K562 (cell line): ENCODE results near the gene RCE1. TPM values are rescaled to one million over a fixed set of nuclear protein-coding genes. Genes with fewer than 3 reads are reported as not detected.

Experiments used
- ATAC-seq: fragments of 200-7000 bp; cut with Tn5 transposase; 3 replicates; pipeline ENCODE4 v1.9.1; 2020; ENCODE audit warnings: moderate library complexity
- BruUV-seq: library from RNA; stranded (reverse); fragments of 400-500 nt; replicated peaks from 2 replicates; lab custom pipeline; 2021; lab: Mats Ljungman, UMichigan
- CTCF ChIA-PET: fragments of 300-600 bp; formaldehyde crosslinking; extraction: SDS; loops from one replicate; lab custom pipeline; 2021; ENCODE audit warnings: low intra/inter-chr PET ratio; lab: Yijun Ruan, JAX
- POLR2A ChIA-PET: fragments of 300-600, 350-650 bp; sonication (Branson Sonifier 250); formaldehyde crosslinking; extraction: SDS; loops from one replicate; lab custom pipeline; 2021; ENCODE audit warnings: antibody characterized with exemption, inconsistent platforms; lab: Yijun Ruan, JAX
- DNase-seq, 4 experiments: peaks; one replicate each; pipeline versions ENCODE4 v3.0.0 to v3.0.0-alpha.2; 2011 to 2018; ENCODE audit warnings: low spot score in 3 of 4, mixed read lengths in 3 of 4; ENCODE audit errors: extremely low read depth in 1 of 4
- FAIRE-seq: peaks from 2 replicates; lab custom pipeline; 2011; peaks lifted over from hg19 to GRCh38; lab: Jason Lieb, UNC
- H2AFZ ChIP-seq: 2 replicates; pipeline ENCODE4 v1.6.0; 2011; ENCODE audit warnings: low read depth, low read length, control low read depth, inconsistent platforms
- H3K27ac ChIP-seq: fragments of 200-600 bp; 3 replicates; pipeline ENCODE4 v1.8.0; 2011; ENCODE audit warnings: low read depth, mild to moderate bottlenecking, control low read depth, inconsistent platforms, low read length, moderate library complexity, mixed read lengths; ENCODE audit errors: extremely low read depth
- H3K27me3 ChIP-seq, 2 experiments: fragments of 300-600 bp in 1 of 2; 2 replicates in 1 of 2; 3 replicates in 1 of 2; pipeline versions ENCODE4 v1.6.0 to v1.8.0; 2011; ENCODE audit warnings: inconsistent platforms in 2 of 2, low read length in 2 of 2, mild to moderate bottlenecking in 1 of 2, mixed read lengths in 1 of 2, moderate library complexity in 1 of 2; ENCODE audit not compliant: control insufficient read depth in 2 of 2, insufficient read depth in 2 of 2
- H3K36me3 ChIP-seq: fragments of 300-600 bp; 3 replicates; pipeline ENCODE4 v1.8.0; 2011; ENCODE audit warnings: mild to moderate bottlenecking, low read length, inconsistent platforms; ENCODE audit not compliant: control insufficient read depth, insufficient read depth
- H3K4me1 ChIP-seq, 2 experiments: fragments of 200-600 bp in 1 of 2; replicated peaks in 1 of 2; 2 replicates in 1 of 2; 3 replicates in 1 of 2; pipeline versions ENCODE4 v1.5.1 to v1.8.0; 2011; ENCODE audit warnings: inconsistent platforms in 2 of 2, low read length in 2 of 2, mild to moderate bottlenecking in 1 of 2, mixed read lengths in 1 of 2, moderate library complexity in 1 of 2; ENCODE audit not compliant: control insufficient read depth in 2 of 2, insufficient read depth in 2 of 2
- H3K4me2 ChIP-seq: 2 replicates; pipeline ENCODE4 v1.6.1; 2011; ENCODE audit warnings: low read length, control low read depth, inconsistent platforms, mixed read lengths; ENCODE audit not compliant: insufficient read depth
- H3K4me3 ChIP-seq: fragments of 200-600 bp; sonication (generic), shearing (Covaris generic); 2 replicates; pipeline ENCODE4 v1.5.1; 2016; ENCODE audit warnings: control low read depth, inconsistent platforms
- H3K79me2 ChIP-seq: fragments of 200-600 bp; 3 replicates; pipeline ENCODE4 v1.8.0; 2011; ENCODE audit warnings: low read length, inconsistent platforms; ENCODE audit not compliant: control insufficient read depth, insufficient read depth
- H3K9ac ChIP-seq, 2 experiments: 2 replicates each; pipeline versions ENCODE4 v1.6.0 to v1.6.1; 2011; ENCODE audit warnings: low read depth in 2 of 2, low read length in 2 of 2, control low read depth in 1 of 2, inconsistent platforms in 1 of 2, mild to moderate bottlenecking in 1 of 2, mixed read lengths in 1 of 2; ENCODE audit not compliant: insufficient read depth in 1 of 2
- H3K9me1 ChIP-seq: one replicate; pipeline ENCODE4 v1.6.0; 2011; ENCODE audit warnings: inconsistent platforms, mild to moderate bottlenecking, low read length, moderate library complexity; ENCODE audit not compliant: control insufficient read depth, insufficient read depth
- H3K9me3 ChIP-seq: replicated peaks from 2 replicates; pipeline ENCODE4 v1.5.1; 2011; ENCODE audit warnings: low read depth, low read length, inconsistent platforms; ENCODE audit not compliant: control insufficient read depth, insufficient read depth
- H4K20me1 ChIP-seq: replicated peaks from 2 replicates; pipeline ENCODE4 v1.6.1; 2011; ENCODE audit warnings: low read length, inconsistent platforms, mixed read lengths; ENCODE audit not compliant: control insufficient read depth, insufficient read depth
- CEBPG ChIP-seq, 3 experiments: fragments of 200-800 bp in 1 of 3; sonication (Bioruptor generic) in 1 of 3; sonication (generic) in 1 of 3; formaldehyde crosslinking in 1 of 3; IDR thresholded peaks in 2 of 3; conservative IDR thresholded peaks in 1 of 3; 2 replicates each; pipeline versions ENCODE4 v1.6.1 to v1.8.0; 2016 to 2022; ENCODE audit warnings: missing compliant biosample characterization in 2 of 3, missing genetic modification characterization in 2 of 3, mild to moderate bottlenecking in 1 of 3, missing genetic modification reagents in 1 of 3
- CTBP1 ChIP-seq: fragments of 450-650 bp; IDR thresholded peaks from 2 replicates; pipeline ENCODE4 v1.6.1; 2016; ENCODE audit warnings: borderline replicate concordance
- DACH1 ChIP-seq: fragments of 450-650 bp; IDR thresholded peaks from 2 replicates; pipeline ENCODE4 v1.6.1; 2018; ENCODE audit not compliant: partially characterized antibody
- MEIS2 ChIP-seq: fragments of 450-650 bp; IDR thresholded peaks from 2 replicates; pipeline ENCODE4 v1.6.1; 2014; ENCODE audit warnings: mild to moderate bottlenecking; ENCODE audit not compliant: partially characterized antibody
- MIER1 ChIP-seq: fragments of 450-650 bp; IDR thresholded peaks from 2 replicates; pipeline ENCODE4 v1.6.1; 2016; ENCODE audit warnings: antibody characterized with exemption, mild to moderate bottlenecking, low read depth
- PML ChIP-seq: IDR thresholded peaks from 2 replicates; pipeline ENCODE4 v1.6.1; 2012; ENCODE audit warnings: low read length, inconsistent platforms
- SMARCC2 ChIP-seq: fragments of 450-650 bp; IDR thresholded peaks from 2 replicates; pipeline ENCODE4 v1.6.1; 2017; ENCODE audit warnings: antibody characterized with exemption, moderate library complexity, mild to moderate bottlenecking, low read depth
- SNRNP70 ChIP-seq: fragments of 200-400 bp; formaldehyde crosslinking; optimal IDR thresholded peaks from 2 replicates; pipeline ENCODE3; 2017; ENCODE audit warnings: low read depth, low read length
- SPI1 ChIP-seq: IDR thresholded peaks from 2 replicates; pipeline ENCODE4 v1.6.1; 2011; ENCODE audit warnings: low read depth, low read length, control low read depth, borderline replicate concordance
- TCF3 ChIP-seq: sonication (generic); formaldehyde crosslinking; IDR thresholded peaks from 2 replicates; pipeline ENCODE4 v1.4.0; 2020; ENCODE audit warnings: mild to moderate bottlenecking, missing genetic modification reagents
- XRCC4 ChIP-seq: IDR thresholded peaks from one replicate; pipeline ENCODE4 v1.6.1; 2011; ENCODE audit not compliant: insufficient read depth, insufficient read length; ENCODE audit errors: extremely low read depth
- ZFP30 ChIP-seq: fragments of 250-450 bp; sonication (Bioruptor Pico); IDR thresholded peaks from 2 replicates; pipeline ENCODE4 v1.8.0; 2022; ENCODE audit warnings: moderate library complexity, mild to moderate bottlenecking, inconsistent platforms, borderline replicate concordance
- ZKSCAN1 ChIP-seq: fragments of 150-350 bp; IDR thresholded peaks from 2 replicates; pipeline ENCODE4 v1.6.1; 2016; ENCODE audit warnings: low read depth, low read length
- ZNF224 ChIP-seq: sonication (generic); formaldehyde crosslinking; IDR thresholded peaks from 2 replicates; pipeline ENCODE4 v1.8.0; 2022; ENCODE audit warnings: mild to moderate bottlenecking, missing genetic modification reagents
- ZNF696 ChIP-seq: fragments of 250-450 bp; sonication (Bioruptor Pico); conservative IDR thresholded peaks from 2 replicates; pipeline ENCODE4 v1.4.0; 2020; ENCODE audit warnings: mild to moderate bottlenecking, moderate library complexity
- ZNF75A ChIP-seq: fragments of 450-650 bp; formaldehyde crosslinking; IDR thresholded peaks from 2 replicates; pipeline ENCODE4 v1.4.0; 2020; ENCODE audit warnings: mild to moderate bottlenecking
- ZNF778 ChIP-seq: fragments of 450-650 bp; formaldehyde crosslinking; IDR thresholded peaks from 2 replicates; pipeline ENCODE4 v1.4.0; 2020; ENCODE audit warnings: mild to moderate bottlenecking, moderate library complexity
- WGBS: fragments of 100-300 bp; shearing (Covaris generic); methylation state at CpG from one replicate; pipeline ENCODE4 v1.1.6; 2016; ENCODE audit warnings: low coverage, mixed read lengths; ENCODE audit not compliant: insufficient coverage; ENCODE audit errors: missing lambda C conversion rate; 5-methylcytosine and 5-hydroxymethylcytosine counted together
- in situ Hi-C: fragments of 300-500 bp; cut with MboI; formaldehyde crosslinking; loops from 4 replicates; pipeline ENCODE4 v1.15.0; 2018; ENCODE audit warnings: inconsistent platforms, mixed read lengths
- intact Hi-C: fragments of 100-400 bp; cut with micrococcal nuclease; formaldehyde crosslinking; loops from 2 replicates; pipeline ENCODE4 v1.14.2; 2022
- polyA plus RNA-seq, 8 experiments: library from polyadenylated mRNA; depleted of rRNA in 4 of 8; stranded (reverse) in 5 of 8; unstranded in 3 of 8; fragments of >200 nt; fragmentation: Nextera tagmentation in 2 of 8; fragmentation: Illumina TruSeq in 1 of 8; extraction: Ambion mirVana in 2 of 8; extraction: Trizol in 1 of 8; gene quantifications; 2 replicates each; pipeline versions ENCODE4 v1.2.1 to v1.2.3, GENCODE V29; 2011 to 2014; ENCODE audit warnings: inconsistent platforms in 1 of 8, missing spikeins in 1 of 8
- total RNA-seq, 7 experiments: library from RNA; depleted of rRNA in 6 of 7; stranded (reverse); fragments of >200 nt in 6 of 7; fragmentation: Illumina TruSeq in 2 of 7; extraction: Trizol in 2 of 7; gene quantifications; 2 replicates each; pipeline versions ENCODE4 v1.2.1 to v1.2.3, GENCODE V29; 2011 to 2021; ENCODE audit warnings: low replicate concordance in 1 of 7
- TF ChIP-seq, protein P1 (sequence below): sonication (generic); IDR thresholded peaks from 2 replicates; pipeline ENCODE4 v1.6.1; 2016
- TF ChIP-seq, protein P2 (sequence below): fragments of 450-650 bp; formaldehyde crosslinking; IDR thresholded peaks from 2 replicates; pipeline ENCODE4 v1.4.0; 2020; ENCODE audit warnings: mild to moderate bottlenecking, mixed read lengths

RCE1 gene
- total and polyA plus RNA-seq, 9 of the 15 experiments (the other 6 are each of a cell fraction or from before 2014, with no cell fraction given): 0.75 to 41.5 (median 15.1) TPM

DNA sequence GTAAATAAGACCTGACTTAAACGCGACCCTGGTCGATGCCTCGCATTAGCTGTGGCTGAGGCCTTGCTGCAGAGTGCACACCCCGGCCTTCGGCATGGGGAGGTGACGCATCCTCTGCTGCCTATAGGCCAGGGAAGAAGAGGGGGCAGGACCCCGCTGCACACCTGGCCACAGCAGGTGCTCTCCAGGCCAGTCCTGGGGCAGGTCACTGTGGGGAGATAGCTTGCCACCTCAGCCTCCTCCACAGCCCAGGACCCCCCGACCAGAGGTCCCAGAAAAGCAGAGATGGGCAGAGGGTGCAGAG lies 26.3 kb downstream of the RCE1 start:
- intact Hi-C loops: no loop called here
- H3K9me3 ChIP-seq: no peaks in the 10 kb centered on the region
- no peak overlapping the region for H3K9ac ChIP-seq
- no peak overlapping the region for H3K4me2 ChIP-seq
- peaks cover 20% of the 10 kb centered on the region; the same call in 2 of the 3 replicates for H3K36me3 ChIP-seq
- no peak for DNase-seq
- no peaks in the 10 kb centered on the region for H3K27me3 ChIP-seq
- ATAC-seq: no peak
- no peaks in the 10 kb centered on the region for H4K20me1 ChIP-seq
- WGBS: 92% methylated on average over 7 of the region's 9 CpGs
- no peaks in the 10 kb centered on the region for H3K79me2 ChIP-seq
- H2AFZ ChIP-seq: 0 out of 2 replicates have a peak overlapping the region, but pooled peaks have one; percentile 79
- peaks cover 10 to 56% of the 10 kb centered on the region in 2 experiments; a peak in 4 of 5 replicates for H3K4me1 ChIP-seq
- H3K27ac ChIP-seq: 0 out of 3 replicates have a peak overlapping the region, but pooled peaks have one; percentile 45
- in situ Hi-C loops: no loop called here
- TF ChIP-seq MIER1: no peak
- no peak for TF ChIP-seq SPI1
- no peak for TF ChIP-seq MEIS2
- TF ChIP-seq, protein P1, sequence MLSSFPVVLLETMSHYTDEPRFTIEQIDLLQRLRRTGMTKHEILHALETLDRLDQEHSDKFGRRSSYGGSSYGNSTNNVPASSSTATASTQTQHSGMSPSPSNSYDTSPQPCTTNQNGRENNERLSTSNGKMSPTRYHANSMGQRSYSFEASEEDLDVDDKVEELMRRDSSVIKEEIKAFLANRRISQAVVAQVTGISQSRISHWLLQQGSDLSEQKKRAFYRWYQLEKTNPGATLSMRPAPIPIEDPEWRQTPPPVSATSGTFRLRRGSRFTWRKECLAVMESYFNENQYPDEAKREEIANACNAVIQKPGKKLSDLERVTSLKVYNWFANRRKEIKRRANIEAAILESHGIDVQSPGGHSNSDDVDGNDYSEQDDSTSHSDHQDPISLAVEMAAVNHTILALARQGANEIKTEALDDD: no peak
- no peak for TF ChIP-seq SMARCC2
- no peak for TF ChIP-seq ZNF778
- TF ChIP-seq DACH1: no peak
- no peak for TF ChIP-seq ZNF696 (CRISPR knock-in tag)
- TF ChIP-seq ZNF224 (CRISPR knock-in tag): no peak
- no peak for TF ChIP-seq TCF3 (CRISPR knock-in tag)
- no peak for TF ChIP-seq ZNF75A (CRISPR knock-in tag)
- TF ChIP-seq CEBPG (CRISPR knock-in tag; IDR thresholded peaks at IDR 0.05): no peak
- TF ChIP-seq CEBPG (tag; conservative IDR thresholded peaks at IDR 0.05 in 1 of 2, IDR thresholded peaks at IDR 0.05 in 1 of 2): no peak
- TF ChIP-seq XRCC4: no peak
- TF ChIP-seq CTBP1: no peak
- no peak for TF ChIP-seq ZFP30 (CRISPR knock-in tag)
- TF ChIP-seq, protein P2, sequence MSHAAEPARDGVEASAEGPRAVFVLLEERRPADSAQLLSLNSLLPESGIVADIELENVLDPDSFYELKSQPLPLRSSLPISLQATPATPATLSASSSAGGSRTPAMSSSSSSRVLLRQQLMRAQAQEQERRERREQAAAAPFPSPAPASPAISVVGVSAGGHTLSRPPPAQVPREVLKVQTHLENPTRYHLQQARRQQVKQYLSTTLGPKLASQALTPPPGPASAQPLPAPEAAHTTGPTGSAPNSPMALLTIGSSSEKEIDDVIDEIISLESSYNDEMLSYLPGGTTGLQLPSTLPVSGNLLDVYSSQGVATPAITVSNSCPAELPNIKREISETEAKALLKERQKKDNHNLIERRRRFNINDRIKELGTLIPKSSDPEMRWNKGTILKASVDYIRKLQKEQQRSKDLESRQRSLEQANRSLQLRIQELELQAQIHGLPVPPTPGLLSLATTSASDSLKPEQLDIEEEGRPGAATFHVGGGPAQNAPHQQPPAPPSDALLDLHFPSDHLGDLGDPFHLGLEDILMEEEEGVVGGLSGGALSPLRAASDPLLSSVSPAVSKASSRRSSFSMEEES (CRISPR knock-in tag): no peak
- no peak for TF ChIP-seq PML
- TF ChIP-seq SNRNP70: no peak
- TF ChIP-seq ZKSCAN1: no peak
- no TSS peak for BruUV-seq
- ChIA-PET CTCF (no interaction called here), POLR2A (no interaction called here)
- H3K9me1 ChIP-seq: no peaks in the 10 kb centered on the region
- no peak for FAIRE-seq
- H3K4me3 ChIP-seq: no peak overlapping the region
